ENCODE results near the gene C19orf44.

DNA sequence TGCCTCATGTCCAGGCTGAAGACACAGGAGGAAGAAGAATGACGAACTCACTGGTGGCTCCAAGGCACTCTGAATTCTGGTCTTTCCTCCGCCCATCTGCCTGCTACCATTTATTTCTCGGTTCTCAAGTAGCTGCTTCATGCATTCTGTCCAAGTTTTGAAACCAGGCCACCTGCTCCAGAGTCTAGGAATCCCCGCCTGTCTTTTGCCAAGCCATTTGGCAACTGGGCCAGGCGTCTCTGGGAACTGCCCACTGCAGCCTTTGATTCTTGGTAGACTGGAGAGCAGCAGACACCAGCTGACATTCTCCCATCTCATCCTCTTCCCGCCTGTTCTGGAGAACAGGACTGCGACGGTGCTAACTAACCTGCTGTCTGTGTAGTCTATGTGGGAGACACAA lies 65.2 kb downstream of the C19orf44 start:
- TF ChIP-seq CTCF (IDR thresholded peaks at IDR 0.05) (no peak), EZH2 (IDR thresholded peaks at IDR 0.05) (no peak), EZH2phosphoT487 (IDR thresholded peaks at IDR 0.05) (no peak)
